Prostate gland (tissue), 2 donors: ENCODE results near the gene GRAP2.

ENCODE experiments used
- CTCF ChIP-seq, 4 experiments: fragments of 200-600 bp in 2 of 4; fragments of 450-650 bp in 2 of 4; sonication (generic) in 2 of 4; IDR thresholded peaks; 1 replicate in 3 of 4; 2 replicates in 1 of 4; pipeline ENCODE4 v1.5.1; 2016 to 2019; ENCODE audit warnings: antibody characterized with exemption in 4 of 4, mild to moderate bottlenecking in 2 of 4, moderate library complexity in 2 of 4
- POLR2A ChIP-seq: fragments of 450-650 bp; IDR thresholded peaks from one replicate; pipeline ENCODE4 v1.6.1; 2016; ENCODE audit warnings: antibody characterized with exemption, mild to moderate bottlenecking
- POLR2AphosphoS5 ChIP-seq: sonication (generic); formaldehyde crosslinking; IDR thresholded peaks from one replicate; pipeline ENCODE4 v1.6.1; 2017; ENCODE audit warnings: antibody characterized with exemption

- no peak for TF ChIP-seq POLR2A
- no peak for TF ChIP-seq CTCF (IDR thresholded peaks at IDR 0.05)
- TF ChIP-seq POLR2AphosphoS5 = no peak
Observed at GRCh38 chr22:39920134-39920743, 19.4 kb downstream of the GRAP2 start.
